HS-27A (cell line): Measurements from ENCODE around the gene ADAMTS17.

ENCODE experiments used
- DNase-seq: peaks from one replicate; pipeline ENCODE4 v3.0.0-alpha.2; 2012; ENCODE audit warnings: low read depth, missing footprints

ADAMTS17 gene

DNA sequence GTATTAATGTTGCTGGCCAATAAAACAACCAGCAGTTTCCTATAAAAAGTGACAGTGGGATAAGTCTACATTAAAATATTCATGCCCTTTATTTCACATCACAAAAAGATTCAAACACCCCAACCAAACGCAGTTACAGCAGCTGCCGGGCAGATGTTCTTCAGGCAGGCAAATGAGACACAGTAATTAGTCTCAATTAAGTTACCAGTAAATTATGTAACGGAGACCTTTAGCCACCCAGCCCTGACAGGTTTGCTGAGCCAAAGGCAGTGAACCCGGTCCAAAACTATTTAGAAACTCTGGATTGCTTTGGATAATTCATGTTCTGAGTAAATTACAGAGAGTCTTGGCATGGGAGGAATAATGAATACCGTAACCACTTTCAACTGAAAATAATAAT, 319.4 kb downstream of the ADAMTS17 start:
- no peak for DNase-seq

DNA sequence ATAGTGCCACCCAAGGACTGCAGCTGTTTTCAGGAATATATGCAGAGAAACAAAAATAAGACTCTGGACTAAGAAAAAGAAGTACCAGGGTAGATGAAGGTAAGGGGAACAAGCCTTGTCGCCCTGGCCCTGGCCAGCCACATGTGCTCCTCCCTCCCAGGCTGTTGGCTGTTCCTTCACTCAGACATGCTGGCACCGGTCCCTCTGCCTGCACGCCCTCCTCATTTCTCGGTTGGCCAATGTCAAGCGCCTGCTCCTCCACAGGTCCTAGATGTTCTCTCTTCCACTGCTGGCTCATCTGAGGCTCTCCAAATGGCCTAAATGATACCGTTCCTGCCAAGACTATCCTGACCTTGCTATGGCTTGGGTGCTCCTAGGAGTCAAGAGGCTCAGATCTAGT, 320.1 kb downstream of the ADAMTS17 start:
- DNase-seq: no peak

DNA sequence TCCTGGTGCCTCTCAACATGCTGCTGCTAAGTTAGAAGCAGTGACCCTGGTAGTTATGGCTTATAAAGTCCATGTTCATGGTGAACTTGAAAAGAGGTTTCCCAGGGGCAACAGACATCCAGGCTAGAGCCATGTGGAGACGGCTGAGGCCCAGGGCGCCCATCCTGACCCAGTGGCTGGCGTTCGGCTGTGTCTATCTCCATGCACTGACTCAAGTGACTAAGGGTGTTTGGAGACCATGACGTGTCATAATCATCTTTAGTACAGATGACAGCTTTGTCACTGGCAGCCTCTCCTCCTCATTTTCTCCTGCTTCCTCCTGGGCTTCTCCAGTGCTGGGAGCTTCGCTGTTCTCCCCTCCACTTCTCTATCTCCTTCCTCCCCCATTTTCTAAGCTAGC, 321.2 kb downstream of the ADAMTS17 start:
- DNase-seq: no peak

DNA sequence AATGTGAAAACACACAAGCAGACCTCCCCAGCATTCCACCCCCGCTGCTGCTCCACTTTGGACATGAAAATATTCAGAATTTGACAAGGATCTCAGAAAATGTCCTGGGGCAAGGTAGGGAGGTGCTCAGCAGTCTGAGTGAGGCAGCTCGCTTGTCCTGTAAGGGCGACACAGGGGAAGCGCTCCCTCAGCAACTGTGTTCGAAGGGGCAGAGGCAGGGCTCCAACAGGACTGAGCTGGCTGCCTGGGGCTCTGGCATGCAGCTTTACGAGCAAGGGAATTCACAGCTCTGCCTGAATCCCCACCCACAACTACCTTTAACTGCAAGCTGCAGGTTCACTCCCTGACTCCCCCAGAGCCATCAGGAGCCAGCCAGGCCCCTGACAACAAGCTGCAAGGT, 321.6 kb downstream of the ADAMTS17 start:
- no peak for DNase-seq

DNA sequence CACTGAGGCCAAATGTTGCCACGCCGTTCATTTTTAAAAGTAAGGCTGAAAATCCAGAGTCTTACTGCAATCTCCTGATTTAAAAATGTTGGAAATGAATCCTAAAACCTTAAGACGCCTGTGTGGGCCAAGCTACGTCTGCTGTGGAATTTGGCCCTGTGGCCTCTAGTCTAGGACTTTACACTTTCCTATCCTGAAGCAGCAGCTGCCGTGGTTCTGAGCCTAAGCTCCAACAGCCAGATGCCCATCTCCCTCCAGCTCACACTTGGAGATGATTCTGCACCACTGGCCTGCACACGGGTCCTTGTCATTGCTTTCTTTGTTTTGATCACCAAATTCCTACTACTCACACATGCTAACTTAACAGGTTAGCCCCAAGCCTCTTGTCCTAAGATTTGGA, 322.2 kb downstream of the ADAMTS17 start:
- no peak for DNase-seq

DNA sequence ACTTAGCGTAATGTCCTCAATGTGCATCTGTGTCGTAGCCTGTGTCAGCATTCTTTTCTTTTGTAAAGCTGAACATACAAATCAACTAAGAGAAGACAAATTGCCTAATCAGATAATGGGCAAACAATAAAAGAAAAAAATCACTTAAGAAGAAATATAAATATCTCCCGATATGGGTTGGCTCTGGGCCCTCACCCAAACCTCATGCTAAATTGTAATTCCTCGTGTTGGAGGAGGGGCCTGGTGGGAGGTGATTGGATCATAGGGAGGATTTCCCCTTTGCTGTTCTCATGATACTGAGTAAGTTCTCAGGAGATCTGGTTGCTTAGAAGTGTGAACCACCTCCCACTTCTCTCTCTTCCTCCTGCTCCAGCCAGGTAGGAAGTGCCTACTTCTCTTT, 323.6 kb downstream of the ADAMTS17 start:
- DNase-seq: no peak

DNA sequence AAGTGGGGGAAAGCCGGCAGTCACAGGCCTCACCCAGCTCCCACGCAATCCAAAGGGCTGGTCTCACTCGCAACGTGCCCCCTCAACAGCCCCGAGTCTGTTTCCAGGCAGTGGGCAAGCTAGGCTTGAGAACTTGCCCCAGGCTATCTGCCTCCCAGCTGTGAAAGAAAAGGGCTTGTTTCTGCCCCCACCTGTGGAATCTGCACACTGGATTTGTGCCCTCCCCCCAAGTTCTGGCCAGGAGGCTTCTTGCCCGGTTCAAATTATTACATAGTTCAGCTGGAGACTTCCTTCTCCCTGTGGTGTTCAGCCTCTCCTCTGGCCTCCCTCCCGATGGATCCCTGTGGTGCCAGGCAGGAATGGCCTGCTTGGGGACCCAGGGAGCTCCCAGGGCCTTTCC, 324.6 kb downstream of the ADAMTS17 start:
- DNase-seq: no peak

DNA sequence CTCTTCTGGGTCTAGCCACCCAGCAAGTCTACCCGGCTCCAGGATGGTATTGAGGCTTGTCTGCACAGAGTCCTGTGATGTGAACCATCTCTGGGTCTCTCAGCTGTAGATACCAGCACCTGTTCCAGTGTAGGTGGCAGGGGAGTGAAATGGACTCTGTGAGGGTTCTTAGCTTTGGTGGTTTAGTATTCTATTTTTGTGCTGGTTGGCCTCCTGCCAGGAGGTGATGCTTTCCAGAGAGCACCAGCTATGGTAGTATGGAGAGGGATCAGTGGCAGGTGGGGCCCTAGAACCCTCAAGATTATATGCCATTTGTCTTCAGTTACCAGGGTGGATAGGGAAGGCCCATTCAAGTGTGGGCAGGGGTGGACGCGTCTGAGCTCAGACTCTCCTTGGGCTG, 325.1 kb downstream of the ADAMTS17 start:
- no peak for DNase-seq

DNA sequence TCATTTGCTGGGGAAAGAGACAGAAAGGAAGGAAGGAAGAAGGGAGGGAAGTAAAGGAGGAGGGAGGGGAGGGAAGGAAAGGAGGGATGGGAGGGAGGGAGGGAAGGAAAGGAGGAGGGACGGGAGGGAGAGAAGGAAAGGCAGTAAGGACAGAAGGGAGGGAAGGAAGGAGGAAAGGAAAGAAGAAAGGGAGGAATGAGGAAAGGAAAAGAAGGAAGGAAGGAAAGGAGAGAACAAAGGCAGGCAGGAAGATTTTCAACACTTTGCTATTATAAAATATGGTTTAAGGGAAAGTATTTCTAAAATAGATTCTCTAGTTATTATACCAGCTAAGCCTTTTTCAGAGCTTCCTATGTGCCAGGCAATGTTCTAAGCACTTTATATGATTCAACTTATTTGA, 330.5 kb downstream of the ADAMTS17 start:
- DNase-seq: no peak

DNA sequence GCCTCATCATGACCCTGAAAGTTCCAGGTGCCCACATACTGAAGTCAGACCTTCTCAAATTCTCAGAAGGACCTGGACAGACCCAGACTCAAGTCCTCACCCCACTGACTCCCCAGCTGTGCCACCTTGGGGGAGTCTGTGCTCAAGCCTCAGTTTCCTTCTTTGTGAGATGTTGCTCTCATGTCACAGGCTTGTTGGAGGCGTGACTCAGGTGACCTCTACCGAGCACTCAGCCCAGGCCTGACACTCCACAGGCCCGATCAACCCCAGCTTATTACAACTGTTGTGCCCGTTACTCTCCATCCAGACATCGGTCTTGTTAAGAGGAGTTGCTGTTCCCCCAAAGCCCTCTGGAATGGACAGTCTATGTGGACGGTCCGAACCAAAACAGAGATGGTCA, 332.4 kb downstream of the ADAMTS17 start:
- DNase-seq: no peak

DNA sequence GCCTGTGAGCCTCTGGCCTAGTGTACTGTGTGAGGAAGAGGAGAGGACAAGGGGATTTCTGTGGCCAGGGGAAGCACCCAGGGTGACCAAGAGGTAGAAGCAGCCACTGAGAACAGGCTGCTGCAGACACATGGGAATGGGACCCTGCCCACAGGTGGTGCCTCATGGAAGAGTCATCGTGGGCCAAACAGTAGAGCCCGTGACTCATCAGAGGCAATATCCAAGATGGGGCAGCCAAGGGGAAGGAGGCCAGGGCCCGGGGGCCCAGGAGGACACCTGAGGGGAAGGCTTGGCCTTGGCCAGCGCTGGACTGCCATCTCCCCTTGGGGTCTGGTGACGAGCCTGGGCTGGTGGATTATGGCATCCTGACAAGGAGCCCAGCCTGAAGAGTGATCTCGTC, 333.5 kb downstream of the ADAMTS17 start:
- no peak for DNase-seq

DNA sequence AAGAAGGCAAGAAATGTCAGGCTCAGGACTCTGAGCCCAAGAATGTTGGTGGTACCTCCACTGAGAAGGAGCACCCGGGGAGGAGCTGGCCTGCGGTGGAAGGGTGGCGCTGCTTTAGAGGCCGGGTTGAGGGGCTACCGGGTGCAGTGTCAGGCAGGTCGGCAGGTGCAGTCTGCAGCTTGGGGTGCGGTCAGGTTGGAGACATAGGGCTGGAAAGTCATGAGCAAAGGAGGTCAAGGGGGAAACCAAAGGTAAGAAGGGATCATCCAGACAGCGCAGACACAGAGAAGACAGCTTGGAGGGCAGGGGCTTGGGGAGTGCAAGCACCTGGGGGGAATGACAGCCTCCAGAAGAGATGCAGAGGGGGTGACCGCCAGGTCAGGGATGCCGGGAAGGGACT, 334.2 kb downstream of the ADAMTS17 start:
- no peak for DNase-seq

DNA sequence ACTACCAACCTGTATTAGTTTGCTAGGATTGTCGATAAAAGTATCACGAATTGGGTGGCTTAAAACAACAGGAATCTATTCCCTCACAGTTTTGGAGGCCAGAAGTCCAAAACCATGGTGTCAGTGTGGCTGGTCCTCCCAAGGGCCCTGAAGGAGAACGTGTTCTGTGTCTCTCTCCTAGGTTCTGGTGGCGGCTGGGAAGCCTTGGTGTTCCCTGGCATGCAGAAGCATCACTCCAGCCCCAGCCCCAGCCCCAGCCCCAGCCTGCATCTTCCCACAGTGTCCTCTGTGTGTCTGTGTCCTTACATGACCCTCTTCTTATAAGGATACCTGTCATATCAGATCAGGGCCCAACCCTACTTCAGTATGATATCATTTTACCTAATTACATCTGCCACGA, 336.1 kb downstream of the ADAMTS17 start:
- no peak for DNase-seq

DNA sequence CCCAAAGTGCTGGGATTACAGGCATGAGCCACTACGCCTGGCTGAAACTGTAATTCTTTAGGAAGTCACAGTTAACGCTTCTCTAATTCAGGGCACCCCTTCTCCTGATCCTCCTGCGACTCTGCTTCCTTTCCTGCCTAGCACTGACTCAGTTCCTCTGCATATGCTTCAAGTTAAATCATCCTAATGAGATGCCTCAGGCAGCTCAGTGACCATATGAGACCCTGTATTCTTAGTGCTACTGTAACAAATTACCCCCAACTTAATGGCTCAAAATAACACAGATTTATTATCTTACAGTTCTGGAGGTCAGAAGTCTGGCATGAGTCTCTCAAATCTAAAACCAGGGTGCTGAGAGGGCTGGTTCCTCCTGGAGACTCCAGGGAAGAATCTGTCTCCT, 336.8 kb downstream of the ADAMTS17 start:
- DNase-seq: no peak

DNA sequence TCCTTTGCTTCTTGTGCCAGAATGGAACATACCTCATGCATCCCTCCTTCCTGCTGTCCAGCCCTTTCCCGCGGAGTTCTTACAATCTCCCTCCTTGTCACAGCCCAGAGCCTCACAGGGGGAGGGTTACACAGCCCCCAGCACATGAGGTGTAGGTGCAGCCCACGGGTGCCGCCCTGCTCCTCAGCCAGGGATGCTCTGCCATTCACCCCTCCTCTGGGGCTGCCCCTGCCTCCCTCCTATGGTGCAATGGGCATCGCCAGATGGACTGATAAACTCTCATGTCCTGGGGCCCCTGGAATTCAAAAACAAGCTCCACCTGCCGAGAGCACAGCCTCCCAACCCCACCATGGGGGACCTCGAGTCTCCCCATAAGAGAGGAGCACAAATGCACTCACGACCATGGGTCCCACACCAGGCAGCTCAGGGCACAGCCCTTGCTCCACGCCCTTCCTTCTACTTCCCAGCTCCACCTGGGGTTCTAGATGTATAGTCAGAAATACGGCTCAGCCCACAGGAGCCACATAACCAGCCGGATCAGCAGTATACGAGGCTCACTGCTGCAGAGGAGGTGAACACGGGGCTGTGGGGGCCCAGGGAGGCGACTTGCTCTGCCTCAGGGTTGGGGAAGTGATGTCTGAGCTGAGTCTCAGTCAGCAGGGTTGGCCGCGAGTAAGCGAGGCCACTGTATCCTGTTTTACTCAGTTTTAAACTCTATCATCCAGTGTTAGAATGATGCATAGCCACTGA, 338.8 kb downstream of the ADAMTS17 start:
- DNase-seq: no peak

DNA sequence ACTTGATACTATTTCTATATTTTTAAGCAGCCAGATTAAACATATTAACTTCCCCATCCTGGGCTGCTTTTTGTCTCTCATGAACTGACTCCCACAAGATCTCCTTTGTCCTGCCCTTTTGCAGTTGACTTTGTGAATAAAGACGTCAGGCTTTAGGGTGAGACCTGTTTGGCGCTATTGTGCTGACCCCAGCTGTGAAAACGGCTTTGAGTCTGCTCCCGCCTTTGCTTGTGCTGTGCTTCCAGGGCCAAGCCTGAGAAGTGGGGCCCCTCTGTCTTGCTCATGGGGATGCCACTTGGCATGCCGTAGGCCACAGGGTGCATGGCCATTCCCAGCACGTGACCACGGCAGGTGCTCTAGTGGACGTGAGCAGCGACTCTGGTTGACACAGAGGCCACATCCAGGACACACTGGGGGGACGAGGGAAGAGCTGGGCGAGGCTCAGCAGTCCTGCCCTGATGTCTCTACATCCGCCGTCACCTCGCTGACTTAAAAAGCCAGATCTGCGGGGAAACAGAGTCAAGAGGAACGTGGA, 339.6 kb downstream of the ADAMTS17 start:
- no peak for DNase-seq

DNA sequence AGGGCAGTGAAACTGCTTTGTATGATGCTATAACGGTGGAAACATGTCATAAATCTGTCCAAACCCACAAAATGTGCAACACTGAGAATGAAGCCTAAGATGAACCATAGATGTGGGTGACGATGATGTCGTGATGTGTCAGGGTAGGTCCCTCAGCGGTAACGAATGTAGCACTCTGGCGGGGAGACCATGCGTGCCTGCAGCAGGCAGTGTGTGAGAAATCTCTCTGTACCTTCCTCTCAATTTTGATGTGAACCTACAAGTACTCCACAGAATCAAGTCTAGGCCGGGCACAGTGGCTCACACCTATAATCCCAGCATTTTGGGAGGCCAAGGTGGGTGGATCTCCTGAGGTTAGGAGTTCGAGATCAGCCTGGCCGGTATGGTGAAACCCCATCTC, 340.4 kb downstream of the ADAMTS17 start:
- no peak for DNase-seq

DNA sequence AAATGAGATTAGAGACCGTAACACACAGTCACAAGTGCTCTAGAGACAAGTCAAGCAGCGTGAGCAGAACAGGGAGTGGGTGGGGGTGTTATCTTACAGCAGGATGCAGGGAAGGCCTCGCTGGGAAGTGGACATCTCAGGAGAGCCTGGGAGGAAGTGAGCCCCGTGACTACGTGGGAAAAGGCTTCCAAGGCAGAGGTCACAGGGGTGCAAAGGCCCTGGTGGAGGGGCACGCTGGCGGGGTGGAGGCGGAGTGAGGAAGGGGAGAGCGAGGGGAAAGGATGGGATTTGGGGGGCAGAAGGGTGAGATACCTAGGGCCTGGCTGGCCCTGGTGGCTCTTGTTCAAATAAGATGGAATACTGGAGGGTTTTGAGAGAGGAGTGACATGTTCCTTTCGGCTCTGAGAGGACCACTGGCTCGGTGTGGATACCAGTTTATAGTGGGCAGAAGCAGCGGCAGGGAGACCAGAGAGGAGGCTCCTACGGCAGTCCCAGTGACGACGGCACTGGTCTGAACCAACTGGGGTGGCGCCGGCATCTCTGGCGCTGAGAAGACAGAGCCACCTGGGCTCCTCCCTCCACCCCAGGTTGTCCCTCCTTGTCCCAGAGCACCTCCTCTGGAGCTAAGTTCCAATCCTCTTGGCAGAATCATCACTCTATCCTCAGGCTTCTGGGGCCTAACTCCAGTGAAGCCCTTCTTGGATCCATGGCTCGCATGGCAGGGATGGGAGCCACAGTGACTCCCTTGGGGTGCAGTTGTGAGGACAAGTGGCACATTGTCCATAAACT, 342.3 kb downstream of the ADAMTS17 start:
- no peak for DNase-seq

DNA sequence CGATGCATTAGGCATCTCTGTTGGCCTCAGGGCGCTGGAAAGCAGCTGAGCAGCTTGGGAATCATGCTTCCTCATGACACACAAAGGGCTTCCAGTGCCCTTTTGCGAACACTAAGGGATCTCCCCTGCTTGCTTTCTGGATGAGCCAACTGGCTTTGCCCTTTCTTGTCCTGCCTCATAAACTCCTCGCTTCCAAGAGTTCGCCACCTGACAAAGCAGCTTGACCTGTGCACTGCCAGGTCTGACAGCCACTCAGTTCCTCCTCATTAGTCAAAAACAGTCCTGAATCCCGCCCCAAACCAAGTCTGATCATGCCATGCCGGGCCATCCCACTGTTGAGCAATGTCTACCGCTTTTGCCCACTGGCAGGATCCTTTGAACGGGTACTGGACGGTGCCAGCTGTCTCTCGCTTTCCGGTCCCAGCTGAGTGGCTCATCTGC, 343.1 kb downstream of the ADAMTS17 start:
- no peak for DNase-seq

DNA sequence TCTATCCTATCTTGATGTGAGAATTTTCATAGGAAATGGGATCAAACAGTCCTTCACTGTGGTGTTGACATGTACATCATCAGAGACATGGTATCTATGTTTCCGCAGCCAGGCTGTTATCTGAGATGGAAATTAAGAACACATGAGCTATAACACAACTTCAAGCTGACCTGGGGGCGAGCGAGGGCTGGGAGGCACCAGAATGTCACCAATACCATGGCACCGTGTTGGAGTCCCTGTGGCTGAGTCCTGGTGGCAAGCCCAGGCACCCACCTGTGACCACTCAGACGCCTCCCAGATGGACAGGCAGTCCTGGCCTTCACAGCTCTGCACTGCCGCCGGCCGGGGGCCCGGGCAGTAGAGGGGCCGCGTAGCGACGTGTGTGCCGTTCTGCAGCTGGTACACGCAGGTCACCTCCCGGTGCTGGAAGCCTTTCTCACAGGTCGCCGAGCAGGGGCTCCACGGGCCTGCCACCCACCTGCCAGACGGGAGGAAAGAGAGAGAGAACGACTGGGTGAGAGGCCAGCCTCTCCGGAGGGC, 344.6 kb downstream of the ADAMTS17 start:
- no peak for DNase-seq

DNA sequence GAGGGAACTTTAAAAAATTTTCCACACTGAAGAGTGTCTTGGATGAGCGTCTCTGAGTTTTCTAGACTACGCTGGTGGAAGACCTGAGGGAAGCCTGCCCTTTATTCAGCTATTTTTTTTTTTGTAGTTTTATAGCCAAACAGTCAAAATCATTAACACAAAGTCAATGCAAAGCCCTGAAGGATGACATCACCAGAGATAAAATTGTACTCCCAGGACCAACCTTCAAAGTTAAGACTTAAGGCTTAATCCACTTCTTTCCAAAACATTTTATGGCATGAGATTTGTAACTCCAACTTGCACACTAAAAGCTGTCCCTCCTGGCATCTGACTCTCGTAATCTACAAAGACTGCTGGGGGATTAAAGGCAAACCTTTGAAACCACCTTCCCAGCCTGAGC, 345.1 kb downstream of the ADAMTS17 start:
- DNase-seq: no peak

DNA sequence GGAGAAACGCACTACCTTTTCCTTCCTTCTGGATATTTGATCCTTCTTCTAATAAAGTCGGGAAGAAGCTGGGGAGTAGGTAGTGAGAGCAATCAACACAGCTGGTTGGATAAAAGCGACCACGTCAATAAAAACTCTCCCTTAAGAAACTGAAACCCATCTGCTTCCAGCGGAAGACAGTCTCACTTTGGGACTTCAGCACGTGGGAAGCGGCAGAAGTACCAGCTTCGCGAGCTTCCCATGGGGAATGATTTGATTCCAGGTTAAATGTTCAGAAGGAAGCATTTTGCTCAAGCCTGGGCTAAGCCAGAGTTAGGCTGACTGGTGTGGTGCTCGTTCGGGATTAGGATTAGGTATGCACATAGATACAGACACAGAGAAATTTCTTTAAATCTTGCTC, 346.2 kb downstream of the ADAMTS17 start:
- DNase-seq: no peak

DNA sequence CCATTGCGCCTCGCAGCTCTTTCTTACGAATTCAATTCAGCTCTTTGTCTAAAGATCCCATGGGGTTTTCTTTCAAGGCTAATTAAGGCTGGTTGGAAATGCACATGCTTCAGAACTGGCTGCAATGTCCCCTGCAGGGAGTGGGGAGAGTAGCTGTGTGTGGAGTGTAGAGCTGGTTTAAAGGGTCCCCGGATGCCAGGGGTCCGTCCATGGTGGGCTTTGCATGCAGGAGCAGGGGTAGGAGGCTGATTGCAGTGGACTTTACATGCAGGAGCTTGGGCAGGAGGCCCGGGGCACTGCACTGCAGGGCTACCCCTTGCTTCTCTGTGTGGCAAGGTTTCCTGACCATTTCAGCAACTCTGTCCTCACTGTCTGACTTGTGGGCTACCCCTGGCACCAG, 346.9 kb downstream of the ADAMTS17 start:
- DNase-seq: no peak
